T-helper 2 cell (primary cell): ENCODE results near the gene SPATA16.
"Not testable (repeated sequence)": the region's sequence is repeated elsewhere in the genome, so short reads cannot be mapped to it uniquely, and the experiment has no call there.

ENCODE experiments used
- DNase-seq, 5 experiments: peaks; one replicate each; pipeline versions ENCODE4 v3.0.0 to v3.0.0-alpha.2; 2012 to 2022

The SPATA16 gene

GRCh38 chr3:173003471-173003870 is 137.6 kb downstream of the SPATA16 start:
- DNase-seq, result no peak

- DNase-seq, result no peak
Measured at GRCh38 chr3:173001622-173002021, 139.4 kb downstream of the SPATA16 start.

- DNase-seq, result no peak
Measured at GRCh38 chr3:173000553-173000952, 140.5 kb downstream of the SPATA16 start.

DNA sequence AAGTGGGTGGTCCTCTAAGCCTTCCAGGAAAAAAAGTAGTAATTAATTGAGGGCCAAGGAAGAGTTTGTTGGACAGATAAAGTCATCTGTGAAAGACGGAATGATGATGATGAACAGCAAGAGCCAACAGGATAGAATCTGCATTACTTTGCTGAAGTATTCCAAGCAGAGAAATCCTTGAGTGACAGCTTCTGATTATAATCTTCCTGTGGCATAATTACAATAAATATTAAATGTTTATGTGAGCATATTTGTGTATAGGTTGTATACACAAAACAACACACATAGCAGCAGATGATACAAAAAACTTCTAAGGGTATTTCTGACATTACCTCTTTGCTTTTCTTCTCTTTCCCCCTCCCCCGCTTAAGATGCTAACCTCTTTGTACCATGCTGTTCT is 147.6 kb downstream of the SPATA16 start:
- DNase-seq, result no peak

DNA sequence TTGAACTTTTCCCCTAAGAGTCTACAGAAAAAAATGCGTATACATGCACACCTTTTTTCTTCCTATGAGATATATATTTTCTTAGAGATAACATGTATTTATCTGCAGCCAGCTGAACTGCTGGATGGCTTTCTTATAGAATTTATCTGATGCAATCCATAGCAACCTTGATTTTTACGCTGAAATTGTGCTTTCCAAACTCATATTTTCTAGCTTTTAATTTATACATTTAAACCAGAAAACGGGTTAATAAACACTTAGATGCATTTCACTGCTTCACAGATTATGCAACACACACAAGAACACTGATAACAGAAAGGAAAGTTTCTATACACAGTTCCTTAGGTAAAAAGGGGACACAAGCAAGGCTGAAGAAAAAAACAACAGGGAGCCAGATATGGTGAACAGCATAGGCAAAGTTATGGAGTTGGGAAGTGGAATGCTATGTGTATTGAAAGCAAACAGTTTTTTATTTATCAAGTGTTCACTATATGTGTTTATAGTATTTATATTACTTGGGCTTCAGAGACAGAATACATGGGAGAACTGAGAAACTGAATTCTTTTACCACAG is 149.5 kb downstream of the SPATA16 start:
- DNase-seq, result no peak

DNA sequence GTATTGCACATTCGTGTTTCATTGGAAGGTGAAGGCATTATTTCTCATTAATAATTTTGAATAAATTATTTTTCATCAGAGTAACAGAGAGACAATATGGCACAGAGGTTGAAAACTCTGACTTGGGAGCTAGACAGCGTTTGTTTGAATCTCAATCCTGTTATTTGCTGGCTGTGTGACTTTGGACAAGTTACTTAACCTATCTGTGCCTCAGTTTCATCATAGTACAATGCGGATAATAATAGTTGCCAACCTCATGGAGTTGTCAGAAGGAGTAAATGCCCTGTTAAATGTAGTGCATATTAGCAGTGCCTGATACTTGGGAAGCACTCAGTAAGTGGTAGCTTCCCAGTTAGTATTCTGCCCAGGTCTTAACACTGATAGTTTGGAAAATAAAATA is 151.7 kb downstream of the SPATA16 start:
- no peak for DNase-seq

DNA sequence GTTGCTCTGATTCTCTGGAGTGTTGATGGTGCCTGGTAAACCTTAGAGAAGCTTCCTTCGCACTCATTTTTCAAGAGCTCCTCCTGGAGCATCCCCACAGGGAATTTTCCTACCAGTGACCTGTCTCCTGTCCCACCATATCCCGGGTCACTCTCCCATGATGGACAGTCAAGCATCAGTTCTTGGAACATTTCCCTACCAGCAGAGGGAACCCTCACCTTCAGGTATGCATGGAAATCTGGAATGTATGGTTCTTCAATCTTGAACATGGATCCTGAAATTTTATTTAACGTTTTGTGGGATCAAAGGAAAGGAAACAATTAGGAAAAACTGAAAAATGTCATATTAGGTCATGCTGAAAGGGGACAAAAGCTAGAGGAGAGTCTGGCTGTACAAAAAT is 153.8 kb downstream of the SPATA16 start:
- no peak for DNase-seq

DNA sequence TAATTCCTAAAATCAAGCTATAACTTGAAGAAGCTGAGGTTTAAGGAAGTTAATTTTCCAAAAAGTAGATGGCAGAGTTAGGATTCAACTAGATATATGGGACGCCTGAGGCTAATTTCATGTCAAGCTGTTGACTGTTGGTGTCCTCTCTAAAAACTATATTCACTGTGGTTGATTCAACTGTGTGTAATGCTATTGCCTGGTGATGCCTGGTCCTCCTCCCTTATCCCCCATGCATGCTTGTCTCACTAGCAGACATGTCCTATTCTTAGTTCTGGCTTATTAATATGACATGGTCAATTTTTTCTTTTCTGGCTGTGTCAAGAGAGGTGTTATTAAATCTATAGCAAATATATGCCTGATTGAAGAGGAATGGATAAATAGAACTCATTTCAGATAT is 156.1 kb downstream of the SPATA16 start:
- DNase-seq, result no peak

GRCh38 chr3:172982736-172983364 is 158.2 kb downstream of the SPATA16 start:
- peak in 1 of 5 experiments; percentile 3 for DNase-seq

DNA sequence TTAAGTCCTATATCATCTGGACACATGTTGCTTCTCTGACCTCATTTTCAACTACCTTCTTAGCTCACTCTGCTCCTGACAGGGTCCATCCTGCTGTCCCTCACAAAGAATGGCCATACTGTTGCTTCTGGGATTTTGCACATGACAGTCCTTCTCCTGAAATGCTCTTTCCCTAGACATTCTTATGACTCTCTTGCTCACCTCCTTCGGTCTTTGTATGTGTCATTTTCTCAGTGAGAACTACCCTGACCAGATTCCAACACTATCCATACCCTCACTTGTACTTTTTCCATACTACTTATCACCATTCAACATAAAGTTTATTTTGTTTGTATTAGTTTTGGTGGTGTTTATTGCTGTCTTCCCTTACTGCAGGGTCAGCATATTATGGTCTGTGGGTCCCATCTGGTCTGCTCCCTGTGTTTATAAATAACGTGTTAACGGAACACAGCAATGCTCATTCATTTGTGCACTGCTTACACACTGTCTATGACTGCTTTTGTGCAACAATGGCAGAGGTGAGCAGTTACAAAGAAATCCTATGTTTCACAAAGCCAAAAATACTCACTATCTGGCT is 159.5 kb downstream of the SPATA16 start:
- no peak for DNase-seq

GRCh38 chr3:172980849-172981248 is 160.2 kb downstream of the SPATA16 start:
- DNase-seq, result no peak

- DNase-seq, result no peak
Measured at GRCh38 chr3:172977696-172978095, 163.3 kb downstream of the SPATA16 start.

GRCh38 chr3:172974969-172975368 is 166.1 kb downstream of the SPATA16 start:
- DNase-seq, result no peak

GRCh38 chr3:172973799-172974198 is 167.2 kb downstream of the SPATA16 start:
- no peak for DNase-seq

- no peak for DNase-seq
Measured at GRCh38 chr3:172972717-172973116, 168.3 kb downstream of the SPATA16 start.

GRCh38 chr3:172972067-172972466 is 169.0 kb downstream of the SPATA16 start:
- no peak for DNase-seq

- DNase-seq, result no peak
Measured at GRCh38 chr3:172968646-172969045, 172.4 kb downstream of the SPATA16 start.

DNA sequence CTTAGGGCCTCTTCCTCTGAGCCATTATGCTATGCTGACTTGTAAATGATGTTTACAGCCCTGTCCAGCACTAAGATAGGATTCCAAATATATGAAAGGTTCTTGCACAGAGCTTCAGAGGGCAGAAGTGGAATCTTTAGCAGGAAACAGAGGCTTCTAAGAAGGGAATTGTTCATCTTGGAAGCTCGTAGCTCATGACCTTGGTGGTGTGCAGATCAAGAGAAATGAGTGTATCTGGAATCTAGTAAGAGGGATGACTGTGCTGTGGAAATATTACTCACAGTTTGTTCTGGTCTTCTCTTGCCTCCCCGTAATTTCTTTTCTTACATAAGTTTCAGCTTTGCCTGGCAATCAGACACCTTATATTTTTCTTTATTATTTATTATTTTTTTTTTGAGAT is 175.8 kb downstream of the SPATA16 start:
- DNase-seq, result no peak

DNA sequence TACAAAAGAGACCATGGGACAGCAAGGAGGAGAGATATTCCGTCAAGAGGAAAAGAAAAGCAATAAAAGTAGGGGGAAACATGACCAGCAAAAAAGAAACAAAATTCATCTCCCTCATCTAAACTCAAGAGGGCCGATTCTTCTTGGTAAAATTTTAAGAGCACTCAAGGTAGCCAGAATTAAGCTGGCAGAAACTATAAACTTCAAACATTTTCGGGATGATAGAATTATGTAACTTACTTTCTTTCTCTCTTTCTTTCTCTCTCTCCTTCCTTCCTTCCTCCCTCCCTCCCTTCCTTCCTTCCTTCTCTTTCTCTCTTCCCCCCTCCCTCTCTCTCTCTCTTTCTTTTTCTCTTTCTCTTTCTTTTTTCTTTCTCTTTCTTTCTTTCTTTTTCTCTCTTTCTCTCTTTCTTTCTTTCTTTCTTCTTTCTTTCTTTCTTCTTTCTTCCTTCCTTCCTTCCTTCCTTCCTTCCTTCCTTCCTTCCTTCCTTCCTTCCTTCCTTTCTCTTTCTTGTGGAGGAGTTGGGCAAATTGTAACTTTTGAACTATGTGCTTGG is 180.3 kb downstream of the SPATA16 start:
- not testable (repeated sequence) for DNase-seq

DNA sequence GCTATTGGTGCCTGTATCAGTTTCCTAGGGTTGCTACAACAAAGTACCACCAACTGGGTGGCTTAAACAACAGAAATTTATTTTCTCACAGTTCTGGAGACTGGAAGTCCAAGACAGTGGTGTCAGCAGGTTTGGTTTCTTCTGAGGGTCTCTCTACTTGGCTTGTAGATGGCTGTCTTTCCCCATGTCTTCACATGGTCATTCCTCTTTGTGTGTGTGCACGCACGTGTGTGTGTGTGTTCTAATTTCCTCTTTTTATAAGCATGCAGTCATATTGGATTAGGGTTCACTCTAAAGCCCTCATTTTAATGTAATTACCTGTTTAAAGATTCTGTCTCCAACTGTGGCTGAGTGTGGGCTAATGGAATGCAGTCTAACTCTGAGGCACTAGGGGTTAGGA is 182.5 kb downstream of the SPATA16 start:
- DNase-seq, result no peak

DNA sequence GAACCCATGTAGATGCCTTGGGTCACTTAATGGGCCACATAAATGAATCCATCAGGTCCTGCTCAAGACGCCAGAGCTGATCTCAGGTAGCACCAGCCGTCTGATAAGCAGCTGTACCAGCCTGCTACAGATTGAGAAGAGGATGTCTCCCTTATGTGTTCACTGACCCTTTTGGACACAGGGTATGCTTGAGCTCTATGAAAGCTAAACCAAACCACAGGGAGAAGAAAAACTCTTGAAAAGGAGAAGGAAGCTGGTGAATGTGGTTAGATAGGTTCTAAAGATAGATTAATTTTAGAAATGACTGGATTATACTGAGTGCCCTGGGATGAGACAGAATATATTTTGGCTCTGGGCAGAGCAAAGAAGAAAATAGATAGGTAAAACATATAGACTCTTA is 187.5 kb downstream of the SPATA16 start:
- no peak for DNase-seq

GRCh38 chr3:172951511-172951910 is 189.5 kb downstream of the SPATA16 start:
- no peak for DNase-seq

DNA sequence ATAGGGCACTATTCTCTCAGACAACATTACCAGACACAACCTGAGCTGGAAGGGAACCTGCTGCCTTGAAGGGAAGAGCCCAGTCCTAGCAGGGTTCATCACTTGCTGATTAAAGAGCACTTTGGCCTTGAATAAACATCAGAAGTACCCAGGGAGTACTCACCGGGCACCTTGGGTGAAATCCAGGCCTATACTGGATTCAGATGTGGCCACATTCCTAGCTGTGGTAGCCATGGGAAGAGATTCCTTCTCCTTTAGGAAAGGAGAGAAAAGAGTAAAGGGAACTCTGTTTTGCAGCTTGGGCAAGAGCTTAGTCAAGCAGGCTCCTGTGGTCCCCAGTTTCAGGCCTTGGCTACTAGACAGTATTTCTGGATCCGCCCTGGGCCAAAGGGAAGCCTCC is 195.0 kb downstream of the SPATA16 start:
- DNase-seq, result no peak

GRCh38 chr3:172939651-172940293 is 201.3 kb downstream of the SPATA16 start:
- DNase-seq, result no peak
